H9 (cell line): ENCODE results near the gene GCH1. TPM values are rescaled to one million over a fixed set of nuclear protein-coding genes. Genes with fewer than 3 reads are reported as not detected.

Source experiments
- DNase-seq: peaks from one replicate; pipeline ENCODE4 v3.0.0-alpha.2; 2017
- H2AFZ ChIP-seq: one replicate; pipeline ENCODE4 v1.6.1; 2013; ENCODE audit warnings: mild to moderate bottlenecking, low read length, control low read depth, moderate library complexity
- H2AK5ac ChIP-seq: 2 replicates; pipeline ENCODE4 v1.6.1; 2013; ENCODE audit warnings: low read length, control low read depth, mixed read lengths; ENCODE audit not compliant: insufficient read length
- H2BK120ac ChIP-seq: one replicate; pipeline ENCODE4 v1.6.1; 2013; ENCODE audit warnings: low read depth, mild to moderate bottlenecking, low read length, control low read depth, inconsistent platforms; ENCODE audit not compliant: poor library complexity, severe bottlenecking
- H2BK12ac ChIP-seq: 2 replicates; pipeline ENCODE4 v1.6.1; 2013; ENCODE audit warnings: low read length, control low read depth, mixed read lengths, low read depth; ENCODE audit not compliant: insufficient read length
- H2BK15ac ChIP-seq: 2 replicates; pipeline ENCODE4 v1.6.1; 2013; ENCODE audit warnings: low read depth, low read length, control low read depth
- H2BK20ac ChIP-seq: one replicate; pipeline ENCODE4 v1.6.1; 2013; ENCODE audit warnings: low read depth, mild to moderate bottlenecking, low read length, control low read depth, inconsistent platforms; ENCODE audit not compliant: poor library complexity, severe bottlenecking
- H2BK5ac ChIP-seq: 2 replicates; pipeline ENCODE4 v1.6.1; 2013; ENCODE audit warnings: low read length, control low read depth, mixed read lengths; ENCODE audit not compliant: insufficient read length
- H3K14ac ChIP-seq: 2 replicates; pipeline ENCODE4 v1.6.1; 2013; ENCODE audit warnings: low read length, control low read depth; ENCODE audit not compliant: insufficient read depth
- H3K18ac ChIP-seq: 2 replicates; pipeline ENCODE4 v1.6.1; 2013; ENCODE audit warnings: low read depth, mild to moderate bottlenecking, mixed read lengths, low read length, control low read depth; ENCODE audit not compliant: insufficient read length
- H3K23ac ChIP-seq: 2 replicates; pipeline ENCODE4 v1.6.1; 2013; ENCODE audit warnings: low read length, control low read depth, mixed read lengths, low read depth; ENCODE audit not compliant: insufficient read length
- H3K23me2 ChIP-seq: 2 replicates; pipeline ENCODE4 v1.6.1; 2013; ENCODE audit warnings: low read depth, mild to moderate bottlenecking, mixed read lengths, low read length, control low read depth; ENCODE audit not compliant: insufficient read length, poor library complexity, severe bottlenecking
- H3K27ac ChIP-seq: 2 replicates; pipeline ENCODE4 v1.5.1; 2013; ENCODE audit warnings: low read length, control low read depth, mixed read lengths, low read depth; ENCODE audit not compliant: insufficient read length
- H3K27me3 ChIP-seq: 2 replicates; pipeline ENCODE4 v1.6.1; 2013; ENCODE audit warnings: low read length, control low read depth, inconsistent platforms; ENCODE audit not compliant: insufficient read depth
- H3K4ac ChIP-seq: 2 replicates; pipeline ENCODE4 v1.6.1; 2013; ENCODE audit warnings: low read depth, mild to moderate bottlenecking, control low read depth, inconsistent platforms, low read length, moderate library complexity
- H3K4me1 ChIP-seq: 2 replicates; pipeline ENCODE4 v1.6.1; 2013; ENCODE audit warnings: low read length, control low read depth, inconsistent platforms; ENCODE audit not compliant: insufficient read depth
- H3K4me2 ChIP-seq: 2 replicates; pipeline ENCODE4 v1.6.1; 2013; ENCODE audit warnings: low read length, control low read depth, mixed read lengths; ENCODE audit not compliant: insufficient read length, insufficient read depth
- H3K56ac ChIP-seq: 2 replicates; pipeline ENCODE4 v1.6.1; 2013; ENCODE audit warnings: low read depth, mild to moderate bottlenecking, mixed read lengths, low read length, control low read depth; ENCODE audit not compliant: insufficient read length
- H3K79me1 ChIP-seq: 2 replicates; pipeline ENCODE4 v1.6.1; 2013; ENCODE audit warnings: low read depth, mild to moderate bottlenecking, moderate library complexity, low read length, control low read depth, inconsistent platforms; ENCODE audit not compliant: insufficient read depth, poor library complexity, severe bottlenecking
- H3K79me2 ChIP-seq: 2 replicates; pipeline ENCODE4 v1.6.1; 2013; ENCODE audit warnings: low read length, control low read depth, inconsistent platforms; ENCODE audit not compliant: insufficient read depth
- H3K9ac ChIP-seq: 2 replicates; pipeline ENCODE4 v1.6.1; 2013; ENCODE audit warnings: low read length, control low read depth, mixed read lengths; ENCODE audit not compliant: insufficient read length; ENCODE audit errors: extremely low read depth
- H3K9me3 ChIP-seq: one replicate; pipeline ENCODE4 v1.6.1; 2013; ENCODE audit warnings: low read depth, low read length, inconsistent platforms; ENCODE audit not compliant: control insufficient read depth
- H3T11ph ChIP-seq: one replicate; pipeline ENCODE4 v1.6.1; 2013; ENCODE audit warnings: mild to moderate bottlenecking, low read length, control low read depth, inconsistent platforms
- H4K20me1 ChIP-seq: one replicate; pipeline ENCODE4 v1.6.1; 2013; ENCODE audit not compliant: control insufficient read depth, insufficient read length, insufficient read depth
- H4K5ac ChIP-seq: 2 replicates; pipeline ENCODE4 v1.6.1; 2013; ENCODE audit warnings: low read depth, mild to moderate bottlenecking, mixed read lengths, low read length, control low read depth; ENCODE audit not compliant: insufficient read length
- H4K8ac ChIP-seq: replicated peaks from 2 replicates; pipeline ENCODE4 v1.6.1; 2013; ENCODE audit warnings: low read length, control low read depth, mixed read lengths, low read depth; ENCODE audit not compliant: insufficient read length
- H4K91ac ChIP-seq: 2 replicates; pipeline ENCODE4 v1.6.1; 2013; ENCODE audit warnings: low read depth, mild to moderate bottlenecking, moderate library complexity, mixed read lengths, low read length, control low read depth; ENCODE audit not compliant: insufficient read length
- H3K27ac Mint-ChIP-seq, 3 experiments: 2 replicates in 2 of 3; 3 replicates in 1 of 3; pipeline ENCODE4 v1.8.0; 2020 to 2021; ENCODE audit warnings: mixed read lengths in 3 of 3, mild to moderate bottlenecking in 1 of 3, moderate library complexity in 1 of 3
- H3K27me3 Mint-ChIP-seq: 2 replicates; pipeline ENCODE4 v1.8.0; 2021; ENCODE audit warnings: low read depth, mild to moderate bottlenecking, moderate library complexity, mixed read lengths
- H3K36me3 Mint-ChIP-seq, 3 experiments: 2 replicates in 2 of 3; 3 replicates in 1 of 3; pipeline ENCODE4 v1.8.0; 2020 to 2021; ENCODE audit warnings: low read depth in 3 of 3, mixed read lengths in 3 of 3; ENCODE audit not compliant: insufficient read depth in 1 of 3
- H3K4me1 Mint-ChIP-seq, 2 experiments: 2 replicates each; pipeline ENCODE4 v1.8.0; 2020; ENCODE audit warnings: mixed read lengths in 2 of 2
- H3K4me3 Mint-ChIP-seq, 2 experiments: 2 replicates in 1 of 2; 3 replicates in 1 of 2; pipeline ENCODE4 v1.8.0; 2020 to 2021; ENCODE audit warnings: mild to moderate bottlenecking in 2 of 2, mixed read lengths in 2 of 2, moderate library complexity in 1 of 2
- H3K9me3 Mint-ChIP-seq, 2 experiments: 2 replicates in 1 of 2; 3 replicates in 1 of 2; pipeline ENCODE4 v1.8.0; 2020; ENCODE audit warnings: mild to moderate bottlenecking in 2 of 2, mixed read lengths in 2 of 2, moderate library complexity in 1 of 2
- WGBS: extraction: QIAGEN DNeasy Blood & Tissue Kit; methylation state at CpG from one replicate; pipeline ENCODE4 v1.1.7; 2013; ENCODE audit warnings: missing lambda C conversion rate, low lambda C conversion rate, mixed read lengths; ENCODE audit not compliant: insufficient read length; ENCODE audit errors: extremely low coverage; 5-methylcytosine and 5-hydroxymethylcytosine counted together
- total RNA-seq: library from RNA; stranded (reverse); gene quantifications from 2 replicates; pipeline ENCODE4 v1.2.1, GENCODE V29; 2021
- TF ChIP-seq, protein P1 (sequence below): fragments of 200-600 bp; sonication (generic); conservative IDR thresholded peaks from 3 replicates; pipeline ENCODE4 v1.8.0; 2021; ENCODE audit warnings: antibody characterized with exemption, mild to moderate bottlenecking

The GCH1 gene
- total RNA-seq, 1 experiment from 2014 or later = 7.7 TPM

DNA sequence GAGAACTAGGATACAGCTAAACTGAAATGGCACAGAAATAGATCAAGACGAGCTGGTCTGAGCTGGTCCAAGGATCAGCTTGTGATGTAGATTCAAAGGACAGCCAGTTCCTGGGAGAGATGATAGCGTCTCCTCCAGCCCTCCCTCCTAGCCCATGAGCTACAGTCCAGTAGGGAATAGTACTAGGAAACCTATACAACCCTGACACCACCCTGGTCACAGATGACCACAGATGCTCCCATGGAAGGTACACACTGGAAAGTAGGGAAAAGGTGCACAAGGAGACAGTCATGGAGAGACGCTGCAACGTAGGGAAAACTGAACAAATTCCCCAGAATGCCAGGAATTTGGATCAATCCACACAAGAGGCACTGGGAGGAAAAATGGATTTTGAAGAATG, 6.9 kb downstream of the GCH1 start:
- Mint-ChIP-seq H3K9me3 (no peaks in the 10 kb centered on the region), H3K4me3 (no peak overlapping the region), H3K27ac (no peak overlapping the region; a peak in 1 of 7 replicates), H3K36me3 (no peaks in the 10 kb centered on the region; a peak in 1 of 7 replicates), H3K27me3 (peaks cover 12% of the 10 kb centered on the region), H3K4me1 (peaks cover 7% of the 10 kb centered on the region in 2 experiments)
- TF ChIP-seq, protein P1, sequence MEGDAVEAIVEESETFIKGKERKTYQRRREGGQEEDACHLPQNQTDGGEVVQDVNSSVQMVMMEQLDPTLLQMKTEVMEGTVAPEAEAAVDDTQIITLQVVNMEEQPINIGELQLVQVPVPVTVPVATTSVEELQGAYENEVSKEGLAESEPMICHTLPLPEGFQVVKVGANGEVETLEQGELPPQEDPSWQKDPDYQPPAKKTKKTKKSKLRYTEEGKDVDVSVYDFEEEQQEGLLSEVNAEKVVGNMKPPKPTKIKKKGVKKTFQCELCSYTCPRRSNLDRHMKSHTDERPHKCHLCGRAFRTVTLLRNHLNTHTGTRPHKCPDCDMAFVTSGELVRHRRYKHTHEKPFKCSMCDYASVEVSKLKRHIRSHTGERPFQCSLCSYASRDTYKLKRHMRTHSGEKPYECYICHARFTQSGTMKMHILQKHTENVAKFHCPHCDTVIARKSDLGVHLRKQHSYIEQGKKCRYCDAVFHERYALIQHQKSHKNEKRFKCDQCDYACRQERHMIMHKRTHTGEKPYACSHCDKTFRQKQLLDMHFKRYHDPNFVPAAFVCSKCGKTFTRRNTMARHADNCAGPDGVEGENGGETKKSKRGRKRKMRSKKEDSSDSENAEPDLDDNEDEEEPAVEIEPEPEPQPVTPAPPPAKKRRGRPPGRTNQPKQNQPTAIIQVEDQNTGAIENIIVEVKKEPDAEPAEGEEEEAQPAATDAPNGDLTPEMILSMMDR = no peak
- Histone ChIP-seq H3K27ac (no peak overlapping the region), H4K8ac (no peak overlapping the region), H2BK12ac (no peak overlapping the region), H3K23me2 (no peaks in the 10 kb centered on the region), H3K18ac (no peak overlapping the region), H2BK15ac (no peak overlapping the region), H4K20me1 (no peaks in the 10 kb centered on the region), H2AK5ac (no peak overlapping the region), H3K4me1 (no peaks in the 10 kb centered on the region), H4K5ac (no peak overlapping the region), H2AFZ (no peak overlapping the region), H3K9me3 (no peaks in the 10 kb centered on the region), H3K27me3 (peaks cover 2% of the 10 kb centered on the region; the same call in 1 of the 2 replicates), H3K4ac (no peak overlapping the region), H3K9ac (no peak overlapping the region), H3K56ac (no peak overlapping the region), H3T11ph (no peak overlapping the region), H2BK20ac (no peak overlapping the region), H3K14ac (no peak overlapping the region), H2BK5ac (no peak overlapping the region), H3K4me2 (no peak overlapping the region), H3K79me2 (no peaks in the 10 kb centered on the region), H3K23ac (no peak overlapping the region), H4K91ac (no peak overlapping the region), H3K79me1 (no peaks in the 10 kb centered on the region), H2BK120ac (no peak overlapping the region)
- WGBS = no CpG with 5 or more reads among the region's 4 CpGs
- DNase-seq = no peak
